ENCODE results near the gene BRAP. TPM values are rescaled to one million over a fixed set of nuclear protein-coding genes. Genes with fewer than 3 reads are reported as not detected.

The BRAP gene
- total RNA-seq, 2 experiments from 2014 or later = 14.2 to 19.7 TPM

GRCh38 chr12:111664961-111665865 is 20.5 kb downstream of the BRAP start:
- H2AFZ ChIP-seq (ENCODE audit: low read length) = no peak overlapping the region
- no TSS peak for BruUV-seq (replicated peaks)
- no peak overlapping the region for H3K4me2 ChIP-seq (ENCODE audit: low read length)
- H3K4me1 ChIP-seq (ENCODE audit: insufficient read depth, low read length, poor library complexity, severe bottlenecking) = no peaks in the 10 kb centered on the region
- TF ChIP-seq EZH2phosphoT487 (IDR thresholded peaks at IDR 0.05; ENCODE audit: borderline replicate concordance, low read depth, low read length) (no peak), CTCF (conservative IDR thresholded peaks at IDR 0.05; ENCODE audit: low read length) (no peak)
- no peaks in the 10 kb centered on the region for H3K9me3 ChIP-seq (ENCODE audit: low read length)
- no peak for DNase-seq (ENCODE audit: low spot score)
- H3K79me2 ChIP-seq (ENCODE audit: insufficient read depth, low read depth, low read length) = no peaks in the 10 kb centered on the region
- intact Hi-C loops (cut with micrococcal nuclease; ENCODE audit: unreplicated experiment) = loop anchor here (10.0 kb wide), 1 partner anchor 120 kb away; no protein-coding TSS in a partner anchor
- no peaks in the 10 kb centered on the region for H3K9me2 ChIP-seq (ENCODE audit: insufficient read depth, low read length)
- peaks cover 81% of the 10 kb centered on the region for H3K36me3 ChIP-seq (ENCODE audit: insufficient read depth, low read length)
- ChIA-PET POLR2A (no interaction called here), CTCF (ENCODE audit: unreplicated experiment) (no interaction called here)
- H4K20me1 ChIP-seq (ENCODE audit: insufficient read depth, low read length) = no peaks in the 10 kb centered on the region
- H3K27ac ChIP-seq (ENCODE audit: low read depth, low read length, poor library complexity, severe bottlenecking) = no peak overlapping the region
- H3K4me3 ChIP-seq (ENCODE audit: low read depth, low read length, poor library complexity, severe bottlenecking) = no peak overlapping the region

GRCh38 chr12:111664499-111664898 is 21.3 kb downstream of the BRAP start:
- BruUV-seq (replicated peaks) = no TSS peak
- intact Hi-C loops (cut with micrococcal nuclease; ENCODE audit: unreplicated experiment) = loop anchor here (10.0 kb wide), 1 partner anchor 120 kb away; no protein-coding TSS in a partner anchor
- Histone ChIP-seq H3K27ac (ENCODE audit: low read depth, low read length, poor library complexity, severe bottlenecking) (no peak overlapping the region), H3K4me3 (ENCODE audit: low read depth, low read length, poor library complexity, severe bottlenecking) (no peak overlapping the region), H2AFZ (ENCODE audit: low read length) (no peak overlapping the region), H3K36me3 (ENCODE audit: insufficient read depth, low read length) (peaks cover 81% of the 10 kb centered on the region), H3K4me1 (ENCODE audit: insufficient read depth, low read length, poor library complexity, severe bottlenecking) (no peaks in the 10 kb centered on the region), H3K9me3 (ENCODE audit: low read length) (no peaks in the 10 kb centered on the region), H3K4me2 (ENCODE audit: low read length) (no peak overlapping the region), H3K9me2 (ENCODE audit: insufficient read depth, low read length) (no peaks in the 10 kb centered on the region), H3K79me2 (ENCODE audit: insufficient read depth, low read depth, low read length) (no peaks in the 10 kb centered on the region), H4K20me1 (ENCODE audit: insufficient read depth, low read length) (no peaks in the 10 kb centered on the region)
- TF ChIP-seq CTCF (conservative IDR thresholded peaks at IDR 0.05; ENCODE audit: low read length) = no peak
- TF ChIP-seq EZH2phosphoT487 (IDR thresholded peaks at IDR 0.05; ENCODE audit: borderline replicate concordance, low read depth, low read length) = no peak
- ChIA-PET POLR2A (no interaction called here), CTCF (ENCODE audit: unreplicated experiment) (no interaction called here)
- DNase-seq (ENCODE audit: low spot score) = no peak

DNA sequence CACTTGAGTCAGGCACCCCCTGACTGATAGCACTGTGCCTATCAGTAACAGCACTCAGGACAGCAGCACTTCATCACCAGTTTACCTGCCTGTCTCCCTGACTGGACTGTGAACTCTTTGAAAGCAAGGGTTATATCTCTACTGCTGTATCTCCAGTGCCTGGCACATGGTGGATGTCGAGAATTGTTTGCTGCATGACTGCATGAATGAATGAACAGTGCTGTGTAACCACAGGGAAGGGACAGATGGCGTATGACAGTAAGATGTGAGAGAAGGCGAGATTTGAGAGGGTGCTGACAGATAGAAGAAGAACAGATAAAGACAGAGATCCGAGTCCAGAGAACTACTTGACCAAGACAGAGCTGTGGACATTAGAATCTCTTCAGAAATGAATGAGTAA is 29.7 kb downstream of the BRAP start:
- no peaks in the 10 kb centered on the region for H4K20me1 ChIP-seq (ENCODE audit: insufficient read depth, low read length)
- no peak for DNase-seq (ENCODE audit: low spot score)
- H3K36me3 ChIP-seq (ENCODE audit: insufficient read depth, low read length) = peaks cover 94% of the 10 kb centered on the region
- H2AFZ ChIP-seq (ENCODE audit: low read length) = no peak overlapping the region
- no peak overlapping the region for H3K4me3 ChIP-seq (ENCODE audit: low read depth, low read length, poor library complexity, severe bottlenecking)
- H3K4me1 ChIP-seq (ENCODE audit: insufficient read depth, low read length, poor library complexity, severe bottlenecking) = no peaks in the 10 kb centered on the region
- H3K27ac ChIP-seq (ENCODE audit: low read depth, low read length, poor library complexity, severe bottlenecking) = no peak overlapping the region
- POLR2A ChIA-PET = no interaction called here
- intact Hi-C loops (cut with micrococcal nuclease; ENCODE audit: unreplicated experiment) = no loop called here
- no peak overlapping the region for H3K4me2 ChIP-seq (ENCODE audit: low read length)
- BruUV-seq (replicated peaks) = no TSS peak
- TF ChIP-seq CTCF (conservative IDR thresholded peaks at IDR 0.05; ENCODE audit: low read length) (no peak), EZH2phosphoT487 (IDR thresholded peaks at IDR 0.05; ENCODE audit: borderline replicate concordance, low read depth, low read length) (no peak)
- H3K79me2 ChIP-seq (ENCODE audit: insufficient read depth, low read depth, low read length) = no peaks in the 10 kb centered on the region
- CTCF ChIA-PET (ENCODE audit: unreplicated experiment) = no interaction called here
- H3K9me2 ChIP-seq (ENCODE audit: insufficient read depth, low read length) = no peaks in the 10 kb centered on the region
- H3K9me3 ChIP-seq (ENCODE audit: low read length) = no peaks in the 10 kb centered on the region

Measured in OCI-LY7 (cell line).